ENCODE data around the gene MICALL1. TPM values are rescaled to one million over a fixed set of nuclear protein-coding genes. Genes with fewer than 3 reads are reported as not detected.

MICALL1 gene
- total RNA-seq, 1 experiment from 2014 or later = 47.2 TPM

GRCh38 chr22:37922191-37922590, 16.1 kb downstream of the MICALL1 start (continued):
- TF ChIP-seq CDX4 (CRISPR knock-in tag; IDR thresholded peaks at IDR 0.05; ENCODE audit: borderline replicate concordance) (no peak), EMX1 (CRISPR knock-in tag; IDR thresholded peaks at IDR 0.05) (no peak), AR (CRISPR knock-in tag; IDR thresholded peaks at IDR 0.05) (no peak), KAT7 (CRISPR knock-in tag; IDR thresholded peaks at IDR 0.05; ENCODE audit: borderline replicate concordance) (no peak), MYBL2 (CRISPR knock-in tag; IDR thresholded peaks at IDR 0.05) (no peak), TEAD4 (CRISPR knock-in tag; IDR thresholded peaks at IDR 0.05) (no peak), CREM (CRISPR knock-in tag; IDR thresholded peaks at IDR 0.05) (no peak)

- CTCF ChIA-PET = interaction anchor here (0.7 to 2.4 kb wide), 3 partner anchors 10 to 106 kb away, joined by 4 to 9 read pairs (median 4); partner anchors contain the start of gene MICALL1
- no peak overlapping the region for H3K4me3 Mint-ChIP-seq
- TF ChIP-seq ZNF396 (CRISPR knock-in tag; IDR thresholded peaks at IDR 0.05; ENCODE audit: borderline replicate concordance) (no peak), ZNF219 (CRISPR knock-in tag; IDR thresholded peaks at IDR 0.05; ENCODE audit: borderline replicate concordance) (no peak), ZNF263 (CRISPR knock-in tag; IDR thresholded peaks at IDR 0.05; ENCODE audit: low read depth) (no peak), SOX15 (CRISPR knock-in tag; IDR thresholded peaks at IDR 0.05) (no peak), ZNF425 (CRISPR knock-in tag; conservative IDR thresholded peaks at IDR 0.05) (no peak), CBFB (CRISPR knock-in tag; IDR thresholded peaks at IDR 0.05; ENCODE audit: low read depth) (no peak), ATF6 (CRISPR knock-in tag; IDR thresholded peaks at IDR 0.05) (no peak), E2F5 (CRISPR knock-in tag; IDR thresholded peaks at IDR 0.05) (no peak), IRF1 (CRISPR knock-in tag; IDR thresholded peaks at IDR 0.05) (no peak), ZNF416 (CRISPR knock-in tag; IDR thresholded peaks at IDR 0.05) (no peak), ATF1 (CRISPR knock-in tag; IDR thresholded peaks at IDR 0.05) (no peak), ARID4B (CRISPR knock-in tag; IDR thresholded peaks at IDR 0.05; ENCODE audit: borderline replicate concordance) (no peak), GABPB1 (CRISPR knock-in tag; IDR thresholded peaks at IDR 0.05) (no peak), E2F4 (CRISPR knock-in tag; IDR thresholded peaks at IDR 0.05; ENCODE audit: borderline replicate concordance, low read depth) (no peak)
- no peaks in the 10 kb centered on the region for H3K4me1 Mint-ChIP-seq
- no peak for ATAC-seq
- DNase-seq (ENCODE audit: low spot score) = no peak
- H3K27ac Mint-ChIP-seq = peak overlapping the region; percentile 65; the same call in 1 of the 2 replicates
- peaks cover 11% of the 10 kb centered on the region for H3K36me3 Mint-ChIP-seq
- H3K9me3 Mint-ChIP-seq = no peaks in the 10 kb centered on the region
- POLR2A ChIA-PET = no interaction called here
- no peaks in the 10 kb centered on the region; the same call in 1 of the 2 replicates for H3K27me3 Mint-ChIP-seq (ENCODE audit: low read depth)
These were observed 17.8 kb downstream of the MICALL1 start for GRCh38 chr22:37923927-37924326.

Data from WTC11 (cell line).